H1 (cell line): Measurements from ENCODE around the gene RAI14. TPM values are rescaled to one million over a fixed set of nuclear protein-coding genes. Genes with fewer than 3 reads are reported as not detected.

Experiments
- CTCF ChIA-PET: fragments of 300-600 bp; sonication (Branson Sonifier 250); formaldehyde crosslinking; loops from one replicate; lab custom pipeline; 2021; ENCODE audit not compliant: partially characterized antibody; lab: Charles Lee
- POLR2A ChIA-PET: fragments of 300-600 bp; sonication (Branson Sonifier 250); formaldehyde crosslinking; loops from one replicate; lab custom pipeline; 2021; ENCODE audit warnings: inconsistent platforms; ENCODE audit not compliant: partially characterized antibody; lab: Charles Lee
- DNase-seq, 2 experiments: peaks; one replicate each; pipeline versions ENCODE4 v3.0.0 to v3.0.0-alpha.2; 2010 to 2022; ENCODE audit warnings: low spot score in 2 of 2, low read depth in 1 of 2, mixed read lengths in 1 of 2
- FAIRE-seq: peaks from 2 replicates; lab custom pipeline; 2011; peaks lifted over from hg19 to GRCh38; lab: Jason Lieb, UNC
- H2AFZ ChIP-seq: 2 replicates; pipeline ENCODE4 v1.8.1; 2012; ENCODE audit warnings: low read length, inconsistent platforms
- H2AK5ac ChIP-seq: 2 replicates; pipeline ENCODE4 v1.6.1; 2013; ENCODE audit warnings: low read depth, low read length
- H2BK120ac ChIP-seq: replicated peaks from 2 replicates; pipeline ENCODE3; 2013; ENCODE audit warnings: low read depth, low read length, inconsistent platforms
- H2BK12ac ChIP-seq: 2 replicates; pipeline ENCODE4 v1.6.1; 2013; ENCODE audit warnings: low read depth, low read length
- H2BK15ac ChIP-seq: 2 replicates; pipeline ENCODE4 v1.6.1; 2013; ENCODE audit warnings: low read length
- H2BK20ac ChIP-seq: 2 replicates; pipeline ENCODE4 v1.6.1; 2013; ENCODE audit warnings: low read length
- H2BK5ac ChIP-seq: 2 replicates; pipeline ENCODE4 v1.6.1; 2013; ENCODE audit warnings: low read depth, low read length
- H3K14ac ChIP-seq: 2 replicates; pipeline ENCODE4 v1.6.1; 2013; ENCODE audit warnings: inconsistent platforms; ENCODE audit not compliant: insufficient read length
- H3K18ac ChIP-seq: 2 replicates; pipeline ENCODE4 v1.6.1; 2013; ENCODE audit warnings: low read length; ENCODE audit errors: extremely low read depth
- H3K23ac ChIP-seq: 2 replicates; pipeline ENCODE4 v1.6.1; 2013; ENCODE audit warnings: inconsistent platforms; ENCODE audit not compliant: insufficient read length
- H3K23me2 ChIP-seq: 2 replicates; pipeline ENCODE4 v1.6.1; 2013; ENCODE audit warnings: low read depth, low read length
- H3K27ac ChIP-seq: 2 replicates; pipeline ENCODE4 v1.6.1; 2011; ENCODE audit warnings: low read depth, low read length, inconsistent platforms
- H3K27me3 ChIP-seq, 4 experiments: replicated peaks in 1 of 4; 1 replicate in 1 of 4; 2 replicates in 3 of 4; pipeline versions ENCODE4 v1.6.1 to v1.8.1; 2011 to 2013; ENCODE audit warnings: low read length in 3 of 4, mild to moderate bottlenecking in 3 of 4, inconsistent platforms in 2 of 4, mixed read lengths in 2 of 4, moderate library complexity in 1 of 4; ENCODE audit not compliant: control insufficient read depth in 3 of 4, insufficient read depth in 3 of 4; ENCODE audit errors: extremely low read depth in 1 of 4
- H3K36me3 ChIP-seq, 4 experiments: 2 replicates each; pipeline versions ENCODE4 v1.6.1 to v1.8.1; 2011 to 2013; ENCODE audit warnings: mild to moderate bottlenecking in 4 of 4, low read length in 3 of 4, moderate library complexity in 2 of 4, control low read depth in 1 of 4, inconsistent platforms in 1 of 4; ENCODE audit not compliant: insufficient read depth in 4 of 4, control insufficient read depth in 2 of 4
- H3K4ac ChIP-seq: replicated peaks from 2 replicates; pipeline ENCODE3; 2013; ENCODE audit warnings: low read length, low read depth, mixed read lengths, inconsistent platforms; ENCODE audit not compliant: insufficient read length
- H3K4me1 ChIP-seq, 4 experiments: replicated peaks in 1 of 4; 1 replicate in 1 of 4; 2 replicates in 3 of 4; pipeline versions ENCODE4 v1.6.1 to v1.8.1; 2011 to 2013; ENCODE audit warnings: low read length in 3 of 4, inconsistent platforms in 2 of 4, mixed read lengths in 1 of 4; ENCODE audit not compliant: insufficient read depth in 4 of 4, control insufficient read depth in 3 of 4
- H3K4me2 ChIP-seq, 2 experiments: 2 replicates each; pipeline versions ENCODE4 v1.6.1 to v1.8.1; 2011 to 2013; ENCODE audit warnings: low read depth in 2 of 2, low read length in 2 of 2, control low read depth in 1 of 2, inconsistent platforms in 1 of 2, mild to moderate bottlenecking in 1 of 2; ENCODE audit not compliant: insufficient read depth in 1 of 2
- H3K4me3 ChIP-seq, 4 experiments: fragments of 200-600, 300-600 bp in 1 of 4; sonication (generic), shearing (Covaris generic), sonication (Bioruptor Twin) in 1 of 4; 2 replicates each; pipeline versions ENCODE4 v1.5.1 to v1.8.1; 2011 to 2016; ENCODE audit warnings: low read length in 4 of 4, low read depth in 3 of 4, control low read depth in 2 of 4, inconsistent platforms in 2 of 4, mild to moderate bottlenecking in 2 of 4, mixed read lengths in 1 of 4, moderate library complexity in 1 of 4; ENCODE audit not compliant: insufficient read depth in 2 of 4; ENCODE audit errors: extremely low read depth in 1 of 4
- H3K56ac ChIP-seq: replicated peaks from 2 replicates; pipeline ENCODE3; 2013; ENCODE audit warnings: low read depth, mild to moderate bottlenecking, mixed read lengths, low read length, inconsistent platforms; ENCODE audit not compliant: insufficient read length
- H3K79me1 ChIP-seq: 2 replicates; pipeline ENCODE4 v1.6.1; 2013; ENCODE audit warnings: low read depth, low read length, control low read depth
- H3K79me2 ChIP-seq, 2 experiments: 2 replicates each; pipeline versions ENCODE4 v1.6.1 to v1.8.1; 2012 to 2013; ENCODE audit warnings: low read length in 2 of 2, mild to moderate bottlenecking in 2 of 2, inconsistent platforms in 1 of 2; ENCODE audit not compliant: insufficient read depth in 2 of 2, control insufficient read depth in 1 of 2
- H3K9ac ChIP-seq, 4 experiments: replicated peaks in 1 of 4; 1 replicate in 1 of 4; 2 replicates in 3 of 4; pipeline versions ENCODE4 v1.6.1 to v1.8.1; 2011 to 2013; ENCODE audit warnings: low read depth in 3 of 4, low read length in 3 of 4, control low read depth in 2 of 4, mild to moderate bottlenecking in 2 of 4, moderate library complexity in 2 of 4, inconsistent platforms in 1 of 4; ENCODE audit errors: extremely low read depth in 1 of 4
- H3K9me3 ChIP-seq, 2 experiments: 2 replicates each; pipeline versions ENCODE4 v1.6.1 to v1.8.1; 2012 to 2013; ENCODE audit warnings: mild to moderate bottlenecking in 2 of 2, moderate library complexity in 2 of 2, control low read depth in 1 of 2, inconsistent platforms in 1 of 2, low read depth in 1 of 2, low read length in 1 of 2, mixed read lengths in 1 of 2; ENCODE audit not compliant: insufficient read depth in 2 of 2
- H4K20me1 ChIP-seq, 2 experiments: replicated peaks in 1 of 2; 2 replicates each; pipeline versions ENCODE3 to v1.8.1; 2011 to 2013; ENCODE audit warnings: inconsistent platforms in 2 of 2, low read length in 2 of 2, mild to moderate bottlenecking in 1 of 2; ENCODE audit not compliant: insufficient read depth in 2 of 2, control insufficient read depth in 1 of 2
- H4K5ac ChIP-seq: 2 replicates; pipeline ENCODE4 v1.6.1; 2013; ENCODE audit warnings: low read length, low read depth, mixed read lengths, inconsistent platforms; ENCODE audit not compliant: insufficient read length
- H4K8ac ChIP-seq: 2 replicates; pipeline ENCODE4 v1.8.0; 2013; ENCODE audit warnings: mild to moderate bottlenecking, moderate library complexity, low read length, inconsistent platforms; ENCODE audit not compliant: insufficient read depth; ENCODE audit errors: extremely low read depth
- H4K91ac ChIP-seq: replicated peaks from 2 replicates; pipeline ENCODE3; 2013; ENCODE audit warnings: low read length, mixed read lengths, inconsistent platforms; ENCODE audit not compliant: insufficient read length
- ASH2L ChIP-seq: fragments of 200-600, 300-600 bp; sonication (generic); IDR thresholded peaks from one replicate; pipeline ENCODE4 v1.7.1; 2017; ENCODE audit warnings: low read length
- BACH1 ChIP-seq: IDR thresholded peaks from 2 replicates; pipeline ENCODE4 v1.6.1; 2012; ENCODE audit warnings: low read length, improper control_type of control experiment
- CEBPB ChIP-seq: IDR thresholded peaks from 2 replicates; pipeline ENCODE4 v1.6.1; 2012; ENCODE audit warnings: low read depth, low read length
- RNF2 ChIP-seq: fragments of 200-900, 300-1000 bp; sonication (generic); IDR thresholded peaks from 2 replicates; pipeline ENCODE4 v1.7.1; 2016; ENCODE audit warnings: borderline replicate concordance, low read depth, mild to moderate bottlenecking, antibody characterized with exemption, low read length; ENCODE audit not compliant: poor library complexity, severe bottlenecking; ENCODE audit errors: missing control alignments
- SIN3A ChIP-seq, 2 experiments: IDR thresholded peaks in 1 of 2; conservative IDR thresholded peaks in 1 of 2; 2 replicates each; pipeline ENCODE4 v1.6.1; 2011 to 2012; ENCODE audit warnings: low read length in 2 of 2, improper control_type of control experiment in 1 of 2, low read depth in 1 of 2, mild to moderate bottlenecking in 1 of 2
- SP4 ChIP-seq: IDR thresholded peaks from 2 replicates; pipeline ENCODE4 v1.6.1; 2012; ENCODE audit warnings: low read length, inconsistent platforms
- TCF12 ChIP-seq: IDR thresholded peaks from 2 replicates; pipeline ENCODE4 v1.6.1; 2011; ENCODE audit warnings: low read depth, mild to moderate bottlenecking, low read length
- ZNF274 ChIP-seq: IDR thresholded peaks from 2 replicates; pipeline ENCODE4 v1.7.0; 2012; ENCODE audit warnings: low read length, borderline replicate concordance; ENCODE audit errors: extremely low read depth
- WGBS, 2 experiments: shearing (Covaris generic) in 1 of 2; methylation state at CpG; one replicate each; pipeline versions ENCODE4 v1.1.6 to v1.1.7; 2013 to 2015; ENCODE audit warnings: low lambda C conversion rate in 2 of 2, mixed read lengths in 2 of 2, inconsistent platforms in 1 of 2, low coverage in 1 of 2, missing lambda C conversion rate in 1 of 2; ENCODE audit not compliant: insufficient replicate concordance in 2 of 2, insufficient coverage in 1 of 2, insufficient read length in 1 of 2; ENCODE audit errors: extremely low coverage in 1 of 2, missing lambda C conversion rate in 1 of 2; 5-methylcytosine and 5-hydroxymethylcytosine counted together
- polyA plus RNA-seq, 7 experiments: library from polyadenylated mRNA; depleted of rRNA in 3 of 7; stranded (reverse) in 5 of 7; unstranded in 2 of 7; fragments of >200 nt in 5 of 7; fragments of 200-250 nt in 2 of 7; gene quantifications; 1 replicate in 5 of 7; 2 replicates in 1 of 7; 4 replicates in 1 of 7; pipeline versions ENCODE4 v1.2.1 to v1.2.3, GENCODE V29; 2011 to 2013; ENCODE audit warnings: missing spikeins in 2 of 7, mixed read lengths in 2 of 7
- total RNA-seq: library from RNA; stranded (reverse); fragmentation: NEBNext Ultra II Directional; extraction: Animal tissue kit (Norgen Biotek cat#: 25700); gene quantifications from 2 replicates; pipeline ENCODE4 v1.2.1, GENCODE V29; 2021

RAI14 gene
- total and polyA plus RNA-seq, 2 of the 8 experiments (the other 6 are each of a cell fraction or from before 2014, with no cell fraction given) = 48.4 to 210 TPM

GRCh38 chr5:34790069-34790468, 133.9 kb downstream of the RAI14 start:
- peaks cover 0 to 4% (median 0%) of the 10 kb centered on the region in 4 experiments; a peak in 1 of 7 replicates for H3K4me1 ChIP-seq
- H3K56ac ChIP-seq = no peak overlapping the region
- H3K18ac ChIP-seq = no peak overlapping the region
- H3K27ac ChIP-seq = no peak overlapping the region
- ChIA-PET CTCF (interaction anchor here (1.0 kb wide), 1 partner anchor 52 kb away, joined by 4 read pairs; no protein-coding TSS in a partner anchor), POLR2A (interaction anchor here (1.6 kb wide), 1 partner anchor 12 kb away, joined by 3 read pairs; no protein-coding TSS in a partner anchor)
- H2BK5ac ChIP-seq = no peak overlapping the region
- TF ChIP-seq ASH2L (no peak), SIN3A (conservative IDR thresholded peaks at IDR 0.05 in 1 of 2, IDR thresholded peaks at IDR 0.05 in 1 of 2; ENCODE audit: low read depth in 1 of 2, low read length in 2 of 2) (no peak), SP4 (no peak), TCF12 (no peak), RNF2 (no peak), ZNF274 (no peak), BACH1 (no peak), CEBPB (no peak)
- DNase-seq (no peak), FAIRE-seq (no peak)
- H2BK120ac ChIP-seq = no peak overlapping the region
- H2BK12ac ChIP-seq = no peak overlapping the region
- H3K4me2 ChIP-seq = no peak overlapping the region
- no peak overlapping the region for H3K14ac ChIP-seq
- no peak overlapping the region for H3K4me3 ChIP-seq
- H4K20me1 ChIP-seq = peaks cover 3 to 4% of the 10 kb centered on the region in 2 experiments
- H2AFZ ChIP-seq = no peak overlapping the region
- H3K79me1 ChIP-seq = no peaks in the 10 kb centered on the region
- H2AK5ac ChIP-seq = no peak overlapping the region
- no peak overlapping the region for H3K4ac ChIP-seq
- no peak overlapping the region for H2BK20ac ChIP-seq
- H2BK15ac ChIP-seq = no peak overlapping the region
- H3K36me3 ChIP-seq = peaks cover 0 to 16% (median 8%) of the 10 kb centered on the region in 4 experiments; a peak in 4 of 8 replicates
- H3K27me3 ChIP-seq = no peaks in the 10 kb centered on the region
- H4K5ac ChIP-seq = no peak overlapping the region
- H3K9me3 ChIP-seq = peaks cover 13% of the 10 kb centered on the region in 2 experiments
- H4K91ac ChIP-seq = no peak overlapping the region
- no peaks in the 10 kb centered on the region for H3K23me2 ChIP-seq
- no peak overlapping the region for H4K8ac ChIP-seq
- H3K79me2 ChIP-seq = peaks cover 0 to 69% of the 10 kb centered on the region in 2 experiments; a peak in 2 of 4 replicates
- no peak overlapping the region for H3K23ac ChIP-seq
- 88% methylated on average over 1 of the region's 1 CpG; no CpG with 5 or more reads in 1 of the 2 experiments for WGBS, 2 experiments
- H3K9ac ChIP-seq = no peak overlapping the region
